Measurements from ENCODE around the gene YWHAB.
"Not testable (repeated sequence)": the region's sequence is repeated elsewhere in the genome, so short reads cannot be mapped to it uniquely, and the experiment has no call there.

YWHAB gene

GRCh38 chr20:44866703-44867335, 18.7 kb upstream of the YWHAB start:
- DNase-seq (ENCODE audit: extremely low read depth in 1 of 2, low read depth in 1 of 2) = no peak

GRCh38 chr20:44869471-44869870, 16.0 kb upstream of the YWHAB start:
- no peak for DNase-seq (ENCODE audit: extremely low read depth in 1 of 2, low read depth in 1 of 2)

- DNase-seq (ENCODE audit: extremely low read depth in 1 of 2, low read depth in 1 of 2) = not testable (repeated sequence)
Measured at GRCh38 chr20:44882360-44882759, 3.1 kb upstream of the YWHAB start.

GRCh38 chr20:44883214-44883902, 2.1 kb upstream of the YWHAB start:
- DNase-seq (ENCODE audit: extremely low read depth in 1 of 2, low read depth in 1 of 2) = no peak

- no peak for DNase-seq (ENCODE audit: extremely low read depth in 1 of 2, low read depth in 1 of 2)
Measured at GRCh38 chr20:44884907-44885391, 556 bp upstream of the YWHAB start.

- DNase-seq (ENCODE audit: extremely low read depth in 1 of 2, low read depth in 1 of 2) = no peak
Measured at GRCh38 chr20:44886266-44886651, 754 bp downstream of the YWHAB start.

GRCh38 chr20:44886828-44887227, 1.3 kb downstream of the YWHAB start:
- no peak for DNase-seq (ENCODE audit: extremely low read depth in 1 of 2, low read depth in 1 of 2)

- no peak for DNase-seq (ENCODE audit: extremely low read depth in 1 of 2, low read depth in 1 of 2)
Measured at GRCh38 chr20:44887466-44887865, 2.0 kb downstream of the YWHAB start.

GRCh38 chr20:44888226-44889103, 3.0 kb downstream of the YWHAB start:
- no peak for DNase-seq (ENCODE audit: extremely low read depth in 1 of 2, low read depth in 1 of 2)

- no peak for DNase-seq (ENCODE audit: extremely low read depth in 1 of 2, low read depth in 1 of 2)
Measured at GRCh38 chr20:44891826-44892225, 6.3 kb downstream of the YWHAB start.

- DNase-seq (ENCODE audit: extremely low read depth in 1 of 2, low read depth in 1 of 2) = no peak
Measured at GRCh38 chr20:44894959-44895358, 9.5 kb downstream of the YWHAB start.

GRCh38 chr20:44896583-44896982, 11.1 kb downstream of the YWHAB start:
- no peak for DNase-seq (ENCODE audit: extremely low read depth in 1 of 2, low read depth in 1 of 2)

- no peak for DNase-seq (ENCODE audit: extremely low read depth in 1 of 2, low read depth in 1 of 2)
Measured at GRCh38 chr20:44897133-44897532, 11.6 kb downstream of the YWHAB start.

GRCh38 chr20:44900231-44900854, 14.8 kb downstream of the YWHAB start:
- no peak for DNase-seq (ENCODE audit: extremely low read depth in 1 of 2, low read depth in 1 of 2)

- DNase-seq (ENCODE audit: extremely low read depth in 1 of 2, low read depth in 1 of 2) = no peak
Measured at GRCh38 chr20:44901974-44902373, 16.5 kb downstream of the YWHAB start.

- no peak for DNase-seq (ENCODE audit: extremely low read depth in 1 of 2, low read depth in 1 of 2)
Measured at GRCh38 chr20:44904377-44904776, 18.9 kb downstream of the YWHAB start.

GRCh38 chr20:44908987-44909871, 23.7 kb downstream of the YWHAB start:
- no peak for DNase-seq (ENCODE audit: extremely low read depth in 1 of 2, low read depth in 1 of 2)

- DNase-seq (ENCODE audit: extremely low read depth in 1 of 2, low read depth in 1 of 2) = peak; percentile 27 to 72
Measured at GRCh38 chr20:44909872-44910689, 24.6 kb downstream of the YWHAB start, which contains the start of gene PABPC1L. TSS of gene PABPC1L (plus strand) at chr20:44910060. CDS start at chr20:44910144, 84 bp downstream.

GRCh38 chr20:44910690-44911262, 25.3 kb downstream of the YWHAB start:
- no peak for DNase-seq (ENCODE audit: extremely low read depth in 1 of 2, low read depth in 1 of 2)
